A673 (cell line): Measurements from ENCODE around the gene IQCK. TPM values are rescaled to one million over a fixed set of nuclear protein-coding genes. Genes with fewer than 3 reads are reported as not detected.

Experiments used
- BruUV-seq: library from RNA; stranded (reverse); fragments of 400-500 nt; replicated peaks from 2 replicates; lab custom pipeline; 2021; lab: Mats Ljungman, UMichigan
- CTCF ChIA-PET: fragments of 300-600 bp; sonication (Branson Sonifier 250); formaldehyde crosslinking; loops from one replicate; lab custom pipeline; 2022; ENCODE audit warnings: antibody characterized with exemption; lab: Charles Lee
- POLR2A ChIA-PET: fragments of 300-600 bp; sonication (Branson Sonifier 250); formaldehyde crosslinking; loops from one replicate; lab custom pipeline; 2022; ENCODE audit warnings: antibody characterized with exemption; ENCODE audit not compliant: low non-redundant PET; lab: Charles Lee
- DNase-seq: peaks from one replicate; pipeline ENCODE4 v3.0.0-alpha.2; 2015; ENCODE audit warnings: low spot score
- H3K27ac ChIP-seq: fragments of 200-600 bp; sonication (generic); 2 replicates; pipeline ENCODE4 v1.5.1; 2016; ENCODE audit warnings: mixed run types, low read depth, mild to moderate bottlenecking, mixed read lengths, antibody characterized with exemption, low read length; ENCODE audit not compliant: poor library complexity, severe bottlenecking
- H3K27me3 ChIP-seq: fragments of 200-600 bp; sonication (generic); replicated peaks from 2 replicates; pipeline ENCODE4 v1.6.1; 2017; ENCODE audit warnings: mixed run types, low read depth, mild to moderate bottlenecking, mixed read lengths, antibody characterized with exemption, low read length; ENCODE audit not compliant: insufficient read depth, poor library complexity
- H3K36me3 ChIP-seq: fragments of 200-600 bp; sonication (generic); 2 replicates; pipeline ENCODE4 v1.6.1; 2016; ENCODE audit warnings: mixed run types, mild to moderate bottlenecking, mixed read lengths, antibody characterized with exemption, low read length; ENCODE audit not compliant: insufficient read depth, poor library complexity, severe bottlenecking
- H3K4me1 ChIP-seq: fragments of 200-600 bp; sonication (generic); 2 replicates; pipeline ENCODE4 v1.6.1; 2017; ENCODE audit warnings: mixed run types, mild to moderate bottlenecking, mixed read lengths, antibody characterized with exemption, low read length; ENCODE audit not compliant: insufficient read depth, poor library complexity, severe bottlenecking
- H3K4me3 ChIP-seq: fragments of 200-600 bp; sonication (generic); 2 replicates; pipeline ENCODE4 v1.5.1; 2016; ENCODE audit warnings: low read depth, mixed run types, mild to moderate bottlenecking, mixed read lengths, low read length; ENCODE audit not compliant: poor library complexity, severe bottlenecking
- H3K9me3 ChIP-seq: fragments of 200-600 bp; sonication (generic); 2 replicates; pipeline ENCODE4 v1.6.1; 2016; ENCODE audit warnings: mixed run types, low read depth, mild to moderate bottlenecking, mixed read lengths, antibody characterized with exemption, low read length; ENCODE audit not compliant: poor library complexity, severe bottlenecking
- EZH2 ChIP-seq: fragments of 200-600 bp; sonication (generic); IDR thresholded peaks from 2 replicates; pipeline ENCODE4 v1.6.1; 2017; ENCODE audit warnings: borderline replicate concordance, low read depth, mild to moderate bottlenecking, mixed read lengths, antibody characterized with exemption, low read length; ENCODE audit not compliant: poor library complexity, severe bottlenecking
- intact Hi-C: fragments of 100-400 bp; cut with micrococcal nuclease; formaldehyde crosslinking; loops from one replicate; pipeline ENCODE4 v1.10.0; 2022; ENCODE audit not compliant: unreplicated experiment
- total RNA-seq: library from RNA; stranded (reverse); gene quantifications from 2 replicates; pipeline ENCODE4 v1.2.3, GENCODE V29; 2021
- TF ChIP-seq, protein P1 (sequence below): fragments of 300-800, 200-600 bp; sonication (generic); conservative IDR thresholded peaks from 2 replicates; pipeline ENCODE4 v1.5.1; 2017; ENCODE audit warnings: low read depth, mild to moderate bottlenecking, antibody characterized with exemption, low read length, moderate library complexity, mixed read lengths

IQCK gene
- total RNA-seq, 1 experiment from 2014 or later = 11.2 TPM

DNA sequence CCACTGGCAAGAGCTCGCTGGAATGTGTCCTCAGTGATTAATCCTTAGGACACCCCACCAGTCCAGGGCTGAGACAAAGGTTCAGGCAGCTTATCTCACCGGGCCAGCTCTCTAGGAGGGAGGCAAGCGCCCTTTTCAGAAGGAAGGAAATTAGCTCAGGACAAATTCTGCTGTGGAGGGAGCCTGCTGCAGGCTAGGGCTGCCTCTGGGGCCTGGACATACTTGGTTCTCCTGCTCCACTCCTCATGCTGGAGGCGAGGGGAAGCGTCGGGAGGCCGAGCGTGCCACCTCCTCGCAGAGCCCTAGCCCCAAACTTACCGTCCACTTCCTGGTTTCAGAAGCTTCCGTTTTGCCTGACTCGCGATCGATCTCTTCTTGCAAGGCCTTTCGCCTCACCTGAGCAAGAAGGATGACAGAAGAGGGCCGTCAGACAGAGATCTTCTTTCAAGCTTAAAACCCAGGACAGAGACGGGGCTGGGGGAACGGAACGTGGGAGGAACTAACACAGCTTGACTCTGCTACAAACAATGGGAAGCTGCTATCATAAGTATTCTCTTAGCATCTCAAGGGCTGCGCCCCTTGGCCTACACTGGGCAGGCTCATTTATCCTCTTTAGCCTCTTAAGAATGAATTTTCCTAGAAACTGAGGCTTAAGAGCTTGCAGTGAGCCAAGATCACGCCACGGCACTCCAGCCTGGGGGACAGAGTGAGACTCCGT, 7.7 kb upstream of the IQCK start:
- no peak for TF ChIP-seq EZH2
- no TSS peak for BruUV-seq
- DNase-seq = no peak
- intact Hi-C loops = no loop called here
- POLR2A ChIA-PET = interaction anchor here (0.6 kb wide), 1 partner anchor 566 kb away, joined by 4 read pairs; no protein-coding TSS in a partner anchor
- Histone ChIP-seq H3K9me3 (no peaks in the 10 kb centered on the region), H3K27ac (no peak overlapping the region), H3K36me3 (peaks cover 59% of the 10 kb centered on the region), H3K4me3 (no peak overlapping the region), H3K4me1 (no peaks in the 10 kb centered on the region), H3K27me3 (no peaks in the 10 kb centered on the region)
- CTCF ChIA-PET = no interaction called here

DNA sequence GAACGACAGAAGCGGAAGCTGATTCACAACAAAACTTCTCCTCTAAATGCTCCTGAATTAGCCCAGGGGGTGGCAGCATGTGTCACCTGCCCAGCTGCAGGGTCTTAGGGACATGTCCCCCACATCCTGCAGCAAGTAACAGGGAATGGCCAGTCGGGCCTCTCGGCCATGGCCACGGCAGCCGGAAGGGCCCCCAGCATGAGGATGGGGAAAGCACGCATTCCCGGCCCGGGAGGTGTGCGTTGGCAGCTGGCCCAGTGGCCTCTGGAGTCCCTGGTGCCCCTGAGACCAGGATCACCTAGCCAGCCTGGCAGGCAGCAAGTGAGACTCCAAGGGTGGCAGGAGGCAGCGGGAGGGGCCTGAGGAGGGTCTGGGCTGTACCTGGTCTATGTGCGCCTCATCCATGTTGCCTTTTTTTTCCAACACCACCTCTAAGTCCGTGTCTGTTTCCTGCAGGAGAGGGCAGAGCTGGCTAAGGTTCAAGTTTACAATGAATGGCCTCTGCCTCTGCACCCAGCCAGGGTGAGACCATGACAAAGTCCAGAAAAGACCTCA, 7.0 kb upstream of the IQCK start:
- no peak overlapping the region for H3K4me3 ChIP-seq
- intact Hi-C loops = no loop called here
- ChIA-PET CTCF (no interaction called here), POLR2A (interaction anchor here (0.5 to 0.6 kb wide), 2 partner anchors 567 to 770 kb away, joined by 4 to 5 read pairs; no protein-coding TSS in a partner anchor)
- DNase-seq = no peak
- H3K27me3 ChIP-seq = no peaks in the 10 kb centered on the region
- peaks cover 52% of the 10 kb centered on the region for H3K36me3 ChIP-seq
- no peaks in the 10 kb centered on the region for H3K4me1 ChIP-seq
- no TSS peak for BruUV-seq
- TF ChIP-seq, protein P1, sequence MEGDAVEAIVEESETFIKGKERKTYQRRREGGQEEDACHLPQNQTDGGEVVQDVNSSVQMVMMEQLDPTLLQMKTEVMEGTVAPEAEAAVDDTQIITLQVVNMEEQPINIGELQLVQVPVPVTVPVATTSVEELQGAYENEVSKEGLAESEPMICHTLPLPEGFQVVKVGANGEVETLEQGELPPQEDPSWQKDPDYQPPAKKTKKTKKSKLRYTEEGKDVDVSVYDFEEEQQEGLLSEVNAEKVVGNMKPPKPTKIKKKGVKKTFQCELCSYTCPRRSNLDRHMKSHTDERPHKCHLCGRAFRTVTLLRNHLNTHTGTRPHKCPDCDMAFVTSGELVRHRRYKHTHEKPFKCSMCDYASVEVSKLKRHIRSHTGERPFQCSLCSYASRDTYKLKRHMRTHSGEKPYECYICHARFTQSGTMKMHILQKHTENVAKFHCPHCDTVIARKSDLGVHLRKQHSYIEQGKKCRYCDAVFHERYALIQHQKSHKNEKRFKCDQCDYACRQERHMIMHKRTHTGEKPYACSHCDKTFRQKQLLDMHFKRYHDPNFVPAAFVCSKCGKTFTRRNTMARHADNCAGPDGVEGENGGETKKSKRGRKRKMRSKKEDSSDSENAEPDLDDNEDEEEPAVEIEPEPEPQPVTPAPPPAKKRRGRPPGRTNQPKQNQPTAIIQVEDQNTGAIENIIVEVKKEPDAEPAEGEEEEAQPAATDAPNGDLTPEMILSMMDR = no peak
- no peak for TF ChIP-seq EZH2
- no peaks in the 10 kb centered on the region for H3K9me3 ChIP-seq
- no peak overlapping the region for H3K27ac ChIP-seq

DNA sequence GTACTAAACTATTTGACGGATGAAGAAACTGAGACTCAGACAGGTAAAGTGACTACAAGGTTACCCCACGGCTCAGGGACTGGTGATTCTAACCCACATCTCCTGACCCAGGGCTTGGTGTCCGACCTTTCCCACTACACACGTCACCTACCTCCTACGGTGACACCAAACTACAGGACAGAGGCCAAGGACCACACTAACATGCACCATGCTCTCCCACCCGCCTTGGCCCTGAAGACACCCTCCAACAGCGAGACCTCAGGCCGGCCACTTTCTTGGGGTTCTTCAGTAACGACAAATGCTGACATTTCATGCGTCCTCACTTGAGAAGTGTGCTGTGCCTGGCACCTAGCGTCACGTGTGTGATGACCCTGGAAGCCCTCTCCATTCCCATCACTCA, 6.4 kb upstream of the IQCK start:
- ChIA-PET POLR2A (no interaction called here), CTCF (no interaction called here)
- Histone ChIP-seq H3K27ac (no peak overlapping the region), H3K36me3 (peaks cover 49% of the 10 kb centered on the region), H3K4me1 (peaks cover 4% of the 10 kb centered on the region), H3K4me3 (no peak overlapping the region), H3K27me3 (no peaks in the 10 kb centered on the region), H3K9me3 (no peaks in the 10 kb centered on the region)
- no peak for DNase-seq
- BruUV-seq = no TSS peak
- intact Hi-C loops = no loop called here
- TF ChIP-seq, protein P1 = no peak
- no peak for TF ChIP-seq EZH2
